ENCODE results near the gene SMC4.

The SMC4 gene

DNA sequence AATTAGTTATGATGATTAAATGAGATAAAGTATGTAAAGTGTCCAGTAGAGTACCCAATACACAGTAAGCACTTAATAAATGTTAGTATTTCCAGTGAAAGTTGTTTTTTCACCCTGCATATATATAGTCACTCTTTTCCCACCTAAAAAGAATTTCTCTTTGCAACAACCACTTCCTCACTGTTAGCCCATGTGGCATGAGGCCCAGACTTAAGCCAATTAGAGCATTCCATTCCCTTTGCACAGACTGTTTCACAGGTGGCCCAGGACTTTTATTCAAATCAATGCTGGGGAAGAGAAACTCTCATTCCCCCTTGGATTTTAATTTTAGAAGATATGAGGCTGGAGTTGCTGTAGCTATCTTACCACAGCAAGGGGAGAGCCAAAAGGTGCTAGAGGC, 4.2 kb upstream of the SMC4 start:
- peak; percentile 58 for DNase-seq

DNA sequence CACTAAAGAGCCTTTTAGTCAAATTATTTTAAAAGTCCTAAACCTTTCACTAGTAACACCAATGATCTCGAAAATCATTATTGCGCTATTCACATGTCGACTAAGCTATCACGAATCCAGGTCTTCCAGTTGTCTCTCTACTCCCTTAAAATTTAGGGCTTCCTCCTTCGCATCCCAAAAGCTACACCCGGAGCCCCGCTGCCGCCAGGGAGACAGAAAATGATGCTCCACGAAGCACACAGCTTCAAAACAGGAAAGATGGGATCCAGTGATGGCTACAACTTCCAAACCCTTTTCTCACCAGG, 678 bp upstream of the SMC4 start:
- no peak for DNase-seq

DNA sequence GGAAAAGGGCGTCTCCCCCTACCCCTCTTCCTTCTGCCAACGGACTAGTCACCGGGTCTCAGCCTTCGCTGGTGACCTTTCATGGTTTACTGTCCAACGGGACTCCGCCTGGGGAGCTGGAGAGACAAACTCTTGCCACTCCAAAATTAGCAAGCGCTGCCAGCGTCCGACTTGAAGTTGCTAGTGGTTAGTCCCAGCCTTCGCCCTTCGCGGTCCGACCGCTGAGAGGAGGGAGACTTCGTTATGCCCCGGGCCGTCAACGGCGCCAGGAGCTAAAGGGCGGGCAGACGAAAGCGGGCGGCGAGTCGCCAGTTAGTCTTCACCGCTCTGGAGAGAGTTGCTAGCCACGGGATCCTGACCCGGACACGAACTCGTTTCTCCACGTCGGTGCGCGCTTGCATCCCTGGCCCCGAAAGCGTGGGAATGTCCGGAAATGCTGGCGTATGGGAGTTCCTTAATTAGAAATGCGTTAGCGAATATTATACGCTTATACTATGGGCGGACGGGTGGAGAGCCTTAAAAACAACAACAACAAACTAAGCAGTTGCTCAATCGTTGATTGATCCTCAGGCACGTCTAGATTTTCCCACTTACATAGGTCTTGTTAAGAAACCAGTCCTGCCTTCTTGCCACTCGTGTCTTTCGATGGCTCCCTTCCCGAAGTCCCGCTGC, 716 bp downstream of the SMC4 start:
- DNase-seq, result peak; percentile 48

DNA sequence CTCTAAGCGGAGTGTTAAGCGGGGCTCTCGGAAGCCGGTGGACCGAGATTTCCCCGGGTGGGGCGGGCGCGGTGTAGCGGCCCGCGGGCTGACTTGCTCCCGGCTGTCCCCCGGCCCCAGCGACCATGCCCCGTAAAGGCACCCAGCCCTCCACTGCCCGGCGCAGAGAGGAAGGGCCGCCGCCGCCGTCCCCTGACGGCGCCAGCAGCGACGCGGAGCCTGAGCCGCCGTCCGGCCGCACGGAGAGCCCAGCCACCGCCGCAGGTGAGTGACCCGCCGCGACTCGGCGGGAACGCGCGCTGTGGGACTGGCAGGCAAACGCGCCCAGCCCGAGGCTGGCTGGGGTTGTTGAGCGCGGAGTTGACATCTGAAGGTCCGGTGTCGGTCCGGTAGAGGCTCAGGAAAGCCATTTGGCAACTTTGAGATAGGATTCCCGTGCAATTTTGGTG, 1.3 kb downstream of the SMC4 start:
- DNase-seq, result no peak

DNA sequence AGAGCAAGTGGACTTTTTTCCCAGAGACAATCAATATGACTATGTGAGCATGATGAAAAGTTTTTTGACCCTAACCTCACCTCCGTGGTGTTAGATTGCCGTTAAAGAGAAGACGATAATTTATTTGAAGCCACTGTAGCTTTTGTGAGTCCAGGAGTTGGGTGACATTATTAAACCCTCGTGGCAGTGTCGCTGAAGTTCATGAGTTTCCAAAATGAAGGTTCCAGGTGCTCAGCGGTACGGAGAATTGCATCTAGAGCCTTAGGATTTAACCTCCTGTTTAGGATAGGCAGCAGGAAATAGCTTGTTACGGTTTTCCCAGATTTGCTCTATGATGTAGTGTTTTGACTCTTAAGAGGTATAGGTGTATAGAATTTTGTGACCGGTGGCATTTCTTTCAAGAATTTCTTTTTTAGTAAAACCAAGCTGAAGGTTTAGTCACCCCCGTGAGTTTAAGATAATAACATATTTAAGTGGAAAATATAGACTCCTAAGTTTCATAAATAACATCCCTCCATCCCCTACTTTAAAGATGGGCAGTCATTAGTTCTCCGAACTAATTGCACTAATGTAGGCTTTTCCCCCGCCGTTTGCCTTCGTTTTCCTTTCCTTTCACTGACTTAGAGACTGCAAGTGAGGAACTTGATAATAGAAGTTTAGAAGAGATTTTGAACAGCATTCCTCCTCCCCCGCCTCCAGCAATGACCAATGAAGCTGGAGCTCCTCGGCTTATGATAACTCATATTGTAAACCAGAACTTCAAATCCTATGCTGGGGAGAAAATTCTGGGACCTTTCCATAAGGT, 2.0 kb downstream of the SMC4 start:
- peak; percentile 77 for DNase-seq

DNA sequence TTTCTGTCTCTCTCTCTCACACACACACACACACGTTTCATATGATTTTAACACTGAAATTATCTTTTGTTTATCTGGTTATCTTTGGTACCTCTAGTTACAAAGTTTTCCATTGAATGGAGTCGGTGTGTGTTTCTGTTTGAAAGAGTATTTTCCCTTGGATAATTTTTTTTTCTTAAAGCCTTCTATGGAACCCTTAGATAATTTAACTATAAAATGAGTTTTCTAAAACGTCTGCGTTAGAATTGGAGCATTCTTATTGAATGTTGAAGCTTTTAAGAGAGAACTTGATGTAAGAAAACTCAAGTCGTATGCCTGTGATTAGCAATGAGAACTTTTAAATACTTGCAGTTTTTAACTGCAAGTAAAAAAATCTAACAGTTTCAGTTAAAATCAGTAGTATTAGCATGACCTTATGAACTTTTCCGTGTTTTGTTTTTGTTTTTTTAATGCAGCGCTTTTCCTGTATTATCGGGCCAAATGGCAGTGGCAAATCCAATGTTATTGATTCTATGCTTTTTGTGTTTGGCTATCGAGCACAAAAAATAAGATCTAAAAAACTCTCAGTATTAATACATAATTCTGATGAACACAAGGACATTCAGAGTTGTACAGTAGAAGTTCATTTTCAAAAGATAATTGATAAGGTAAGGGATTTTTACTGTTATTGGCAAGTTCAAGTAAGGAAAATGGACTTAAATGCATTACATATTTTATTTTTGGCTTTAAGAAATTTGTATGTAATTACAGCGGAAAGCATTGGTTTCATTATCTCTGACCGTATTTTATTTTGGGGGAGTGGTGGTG, 3.0 kb downstream of the SMC4 start:
- DNase-seq, result no peak

DNA sequence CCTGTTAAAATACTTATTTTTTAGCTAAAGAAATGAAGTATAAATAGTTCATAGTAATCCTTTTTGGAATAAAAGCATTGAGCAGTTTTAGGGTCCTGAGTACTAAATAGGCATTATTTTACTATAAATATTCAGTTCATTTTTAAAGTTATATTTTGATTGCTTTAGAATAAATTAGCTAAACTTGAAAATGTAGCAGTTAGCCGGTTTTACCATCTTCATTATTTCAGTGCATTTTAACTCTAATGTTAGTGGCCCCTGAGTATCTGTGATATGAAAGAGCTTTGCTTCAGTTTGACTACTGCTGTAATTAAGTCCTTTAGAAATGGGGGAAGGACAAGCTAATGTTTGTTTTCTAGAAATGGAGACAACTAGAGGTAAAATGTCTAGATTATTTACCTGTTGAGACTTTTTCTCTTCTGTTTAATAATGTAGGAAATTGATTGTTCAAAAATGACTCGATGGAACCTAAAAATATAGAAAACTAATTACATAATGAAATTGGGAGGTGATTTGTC, 3.6 kb downstream of the SMC4 start:
- no peak for DNase-seq

DNA sequence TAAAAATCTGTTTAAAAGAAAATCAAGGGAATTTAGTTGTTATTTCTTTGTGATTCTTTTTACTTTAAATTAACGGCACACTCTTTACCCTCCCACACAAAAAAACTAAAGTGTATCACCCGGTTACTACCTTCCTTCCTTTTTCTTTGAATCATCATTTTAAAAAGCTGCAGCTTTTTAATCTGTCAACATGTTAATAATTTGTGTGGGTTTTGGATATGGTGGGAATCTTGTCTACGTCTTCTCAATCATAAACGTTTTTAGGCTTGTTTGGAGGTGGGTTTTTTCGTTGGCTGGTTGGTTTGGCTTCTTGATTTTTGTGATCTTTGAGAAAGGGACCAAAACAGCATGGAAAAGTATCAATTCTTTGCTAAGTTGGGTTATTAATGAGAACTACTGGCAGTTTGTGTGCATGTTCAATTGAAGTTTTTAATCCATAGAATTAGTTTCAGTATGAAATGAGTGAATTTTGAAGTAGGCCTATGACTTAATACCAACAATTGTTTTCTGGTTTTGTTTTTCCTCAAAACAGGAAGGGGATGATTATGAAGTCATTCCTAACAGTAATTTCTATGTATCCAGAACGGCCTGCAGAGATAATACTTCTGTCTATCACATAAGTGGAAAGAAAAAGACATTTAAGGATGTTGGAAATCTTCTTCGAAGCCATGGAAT, 4.5 kb downstream of the SMC4 start:
- DNase-seq, result no peak

DNA sequence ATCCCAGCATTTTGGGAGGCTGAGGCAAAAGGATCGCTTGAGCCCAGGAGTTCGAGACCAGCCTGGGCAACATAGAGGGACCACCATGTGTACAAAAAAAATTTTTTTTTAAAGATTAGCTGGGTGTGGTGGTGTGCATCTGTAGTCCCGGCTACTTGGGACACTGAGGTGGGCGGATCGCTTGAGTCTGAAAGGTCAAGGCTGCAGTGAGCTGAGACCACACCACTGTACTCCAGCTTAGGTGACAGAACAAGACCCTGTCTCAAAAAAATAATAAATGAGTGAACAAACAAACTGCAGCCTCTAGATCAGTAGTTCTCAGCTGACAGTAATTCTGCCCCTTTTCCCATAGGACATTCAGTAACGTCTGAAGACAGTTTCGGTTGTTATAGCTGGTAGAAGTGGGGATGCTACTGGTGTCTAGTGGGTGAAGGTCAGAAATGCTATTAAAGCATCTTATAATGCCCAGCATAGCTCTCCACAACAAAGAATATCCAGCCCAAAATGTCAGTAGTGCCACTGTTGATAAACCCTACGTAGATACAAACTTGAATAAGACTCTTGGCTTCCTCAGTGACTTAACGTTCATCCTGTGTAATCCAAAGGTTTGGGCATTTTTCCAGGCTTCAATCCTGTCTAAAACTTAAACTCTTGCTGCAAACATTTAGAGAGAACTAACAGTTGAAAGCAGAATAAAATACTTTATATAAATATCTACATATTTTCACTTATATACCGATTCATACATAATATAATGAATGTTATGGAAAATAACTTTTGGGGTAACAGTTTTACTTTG, 10.6 kb downstream of the SMC4 start:
- no peak for DNase-seq

DNA sequence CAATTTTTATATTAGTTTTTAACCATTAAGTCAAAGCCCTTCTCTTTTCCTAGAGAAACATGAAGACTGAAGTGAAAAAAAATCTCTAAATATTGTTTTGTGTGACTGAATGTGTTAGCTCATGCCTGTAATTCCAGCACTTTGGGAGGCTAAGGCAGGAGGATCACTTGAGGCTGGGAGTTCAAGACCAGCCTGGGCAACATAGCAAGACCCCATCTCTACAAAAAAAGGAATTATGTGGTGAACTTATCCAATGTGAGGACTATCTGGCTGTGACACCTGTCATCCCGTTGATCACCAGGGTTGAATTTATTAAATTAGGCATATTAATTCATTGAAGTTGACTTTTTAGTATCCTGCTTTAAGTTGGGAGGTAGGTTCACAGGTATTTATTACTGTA, 13.0 kb downstream of the SMC4 start:
- no peak for DNase-seq

DNA sequence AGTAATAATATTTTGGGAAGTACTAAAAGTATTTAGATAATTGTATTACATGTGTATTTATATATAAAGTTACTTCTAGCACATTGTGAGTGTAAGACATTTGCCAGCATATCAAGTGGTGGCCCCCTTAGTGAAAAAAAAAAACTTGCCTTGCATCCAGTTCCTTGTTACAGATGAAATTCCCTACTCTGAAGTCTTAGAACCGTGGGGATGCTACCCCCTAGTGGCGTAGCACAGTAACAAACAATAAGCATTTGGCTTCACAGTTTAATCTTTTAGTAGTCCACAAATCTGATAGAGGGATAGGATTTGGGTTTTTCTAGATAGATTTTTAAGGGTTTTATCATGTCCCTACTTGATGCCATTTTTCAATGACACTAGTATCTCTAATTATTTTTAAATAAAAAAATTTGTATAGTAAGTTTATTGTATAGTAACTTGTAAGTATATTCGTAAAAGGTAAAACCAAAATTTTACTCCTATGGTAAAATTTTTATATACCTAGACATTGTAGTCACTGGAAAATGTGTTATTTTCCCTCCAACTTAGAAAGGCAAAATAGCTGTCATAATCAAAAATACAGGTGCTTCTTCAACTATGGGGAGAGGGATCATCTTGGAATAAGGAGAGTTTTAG, 14.3 kb downstream of the SMC4 start:
- DNase-seq, result peak; percentile 80

DNA sequence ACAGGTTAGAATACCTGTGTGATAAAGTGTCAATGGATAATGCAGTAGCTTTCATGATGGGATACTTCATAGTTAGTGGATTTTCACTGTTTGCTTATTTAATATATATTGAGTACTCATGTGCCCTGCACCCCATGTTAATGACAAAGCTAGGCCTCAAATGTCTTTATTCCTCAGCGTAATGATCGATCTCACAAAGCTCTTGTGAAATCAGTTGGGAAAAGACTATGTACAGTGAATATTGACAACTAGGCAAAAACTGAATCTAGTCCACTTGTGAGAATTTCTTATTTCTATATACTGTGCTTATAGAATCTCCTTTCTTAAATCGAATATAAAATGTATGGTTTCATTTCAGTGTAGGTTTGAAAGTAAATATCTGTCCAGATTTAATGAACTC, 17.9 kb downstream of the SMC4 start:
- DNase-seq, result no peak

DNA sequence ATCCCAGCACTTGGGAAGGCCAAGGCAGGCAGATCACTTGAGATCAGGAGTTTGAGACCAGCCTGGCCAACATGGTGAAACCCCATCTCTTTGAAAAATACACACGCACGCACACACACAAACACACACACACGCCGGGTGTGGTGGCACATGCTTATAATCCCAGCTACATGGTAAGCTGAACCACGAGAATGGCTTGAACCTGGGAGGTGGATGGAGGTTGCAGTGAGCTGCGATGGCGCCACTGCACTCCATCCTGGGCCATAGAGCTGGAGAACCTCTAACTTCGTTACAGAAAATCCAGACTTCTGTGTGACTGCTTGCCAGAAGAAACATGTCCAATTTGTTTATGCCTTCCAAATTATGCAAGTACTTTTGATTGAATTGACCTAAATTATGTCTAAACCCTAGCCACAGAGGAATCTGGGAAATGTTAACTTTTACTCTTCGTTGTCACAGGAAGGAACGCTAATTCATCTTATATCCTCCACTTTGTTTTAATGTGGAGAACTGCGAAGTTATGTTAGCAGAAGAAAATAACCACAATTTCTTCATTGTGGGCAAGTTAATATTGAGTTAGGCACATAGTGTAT, 28.5 kb downstream of the SMC4 start:
- DNase-seq, result no peak

DNA sequence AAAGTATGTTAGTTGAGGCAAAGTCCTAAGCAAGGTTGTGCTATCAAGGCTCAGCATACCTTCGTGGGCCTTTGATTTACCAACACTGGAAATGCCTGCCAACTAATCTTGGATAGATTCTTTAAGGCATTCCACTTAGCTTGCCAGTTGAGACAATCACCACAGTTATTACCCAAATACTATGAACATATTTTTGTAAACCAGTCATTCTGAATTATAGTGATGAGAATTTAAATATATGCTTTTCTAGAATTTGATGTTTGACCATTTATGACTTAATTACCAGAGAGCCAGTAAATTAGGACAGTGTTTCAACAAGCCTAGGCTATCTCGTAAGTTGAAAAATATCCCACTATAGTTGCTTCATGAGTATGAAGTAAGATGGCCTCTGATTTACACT, 34.6 kb downstream of the SMC4 start:
- DNase-seq, result peak; percentile 52

DNA sequence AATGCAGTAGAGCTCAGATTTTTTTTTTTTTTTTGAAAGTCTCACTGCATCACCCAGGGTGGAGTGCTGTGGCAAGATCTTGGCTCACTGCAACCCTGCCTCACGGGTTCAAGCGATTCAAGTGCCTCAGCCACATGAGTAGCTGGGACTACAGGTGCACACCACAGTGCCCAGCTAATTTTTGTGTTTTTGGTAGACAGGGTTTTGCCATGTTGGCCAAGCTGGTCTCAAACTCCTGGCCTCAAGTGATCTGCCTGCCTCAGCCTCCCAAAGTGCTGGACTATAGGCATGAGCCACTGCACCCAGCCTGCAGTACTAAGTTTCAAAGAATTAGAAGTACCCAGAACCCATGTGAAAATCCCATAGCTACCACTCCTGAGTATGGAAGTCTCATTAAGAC, 35.6 kb downstream of the SMC4 start:
- no peak for DNase-seq

DNA sequence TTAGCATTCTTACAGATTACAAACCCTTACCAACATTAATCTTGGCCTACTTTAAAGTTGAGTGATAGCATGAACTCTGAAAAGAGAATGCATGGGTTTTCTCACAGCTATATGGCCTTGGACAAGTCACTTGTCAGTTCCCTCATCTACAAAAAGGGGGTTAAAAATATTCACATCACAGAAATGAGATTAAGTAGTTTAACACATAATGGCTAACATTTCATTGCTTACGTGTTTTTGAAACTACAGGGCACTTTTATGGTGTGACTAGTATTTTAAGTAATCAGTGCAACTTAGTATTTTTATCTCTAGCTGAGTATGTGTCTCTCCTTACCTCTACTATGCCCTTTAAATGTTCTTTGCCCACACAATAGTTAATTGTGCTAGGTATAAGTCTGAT, 36.3 kb downstream of the SMC4 start:
- no peak for DNase-seq

DNA sequence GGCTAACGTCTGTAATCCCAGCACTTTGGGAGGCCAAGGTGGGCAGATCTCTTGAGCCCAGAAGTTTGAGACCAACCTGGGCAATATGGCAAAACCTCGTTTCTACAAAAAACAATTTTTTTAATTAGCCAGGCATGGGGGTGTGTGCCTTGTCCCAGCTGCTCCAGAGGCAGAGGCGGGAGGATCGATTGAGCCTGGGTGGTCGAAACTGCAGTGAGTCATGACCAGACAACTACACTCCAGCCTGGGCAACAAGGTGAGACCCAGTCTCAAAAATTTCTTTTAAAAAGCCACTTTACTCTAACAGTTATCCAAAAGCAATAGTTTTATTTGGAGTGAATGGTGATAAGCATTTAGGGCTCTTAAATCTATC, 37.6 kb downstream of the SMC4 start:
- no peak for DNase-seq

DNA sequence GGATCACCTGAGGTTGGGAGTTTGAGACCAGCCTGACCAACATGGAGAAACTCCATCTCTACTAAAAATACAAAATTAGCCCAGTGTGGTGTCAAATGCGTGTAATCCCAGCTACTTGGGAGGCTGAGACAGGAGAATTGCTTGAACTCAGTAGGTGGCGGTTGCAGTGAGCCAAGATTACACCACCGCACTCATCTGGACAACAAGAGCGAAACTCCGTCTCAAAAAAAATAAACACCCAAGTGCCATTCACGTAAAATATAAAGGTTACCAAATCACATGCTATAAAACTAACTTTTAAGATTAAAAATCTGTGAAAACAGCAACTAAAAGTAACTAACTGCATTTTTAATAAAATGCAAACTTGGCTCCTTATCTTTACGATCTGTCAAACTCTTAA, 41.2 kb downstream of the SMC4 start:
- DNase-seq, result no peak

DNA sequence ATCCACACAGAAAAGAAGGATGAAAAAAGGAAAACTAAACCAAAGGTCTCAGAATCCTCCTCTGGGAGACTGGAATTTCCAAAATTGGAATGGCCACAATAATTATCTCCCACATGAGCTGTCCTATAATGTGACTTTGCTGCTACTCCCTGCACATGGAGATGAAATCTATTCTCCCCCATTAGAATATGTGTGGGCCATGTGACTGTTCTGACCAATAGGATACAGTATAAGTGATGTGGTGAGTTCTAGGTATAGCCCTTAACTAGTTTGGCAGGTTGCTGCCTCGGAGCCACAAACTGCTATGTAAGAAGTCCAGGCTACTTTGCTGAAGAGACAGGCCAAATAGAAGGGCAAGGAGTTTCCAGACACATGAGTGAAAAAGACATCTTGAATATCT, 45.0 kb downstream of the SMC4 start:
- no peak for DNase-seq

DNA sequence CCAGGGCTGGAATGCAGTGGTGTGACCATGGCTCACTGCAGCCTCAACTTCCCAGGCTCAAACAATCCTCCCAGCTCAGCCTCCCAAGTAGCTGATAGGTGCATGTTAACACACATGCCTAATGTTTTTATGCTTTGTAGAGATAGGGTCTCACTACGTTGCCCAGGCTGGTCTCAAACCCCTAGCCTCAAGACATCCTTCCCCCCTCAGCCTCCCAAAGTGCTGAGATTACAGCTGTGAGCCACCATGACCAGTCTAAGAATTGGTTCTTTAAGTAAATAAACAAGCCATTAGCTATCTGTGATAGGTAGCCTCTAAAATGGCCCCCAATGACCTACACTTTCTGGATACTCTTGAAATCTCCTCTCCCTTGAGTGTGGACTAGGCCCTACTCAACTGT, 46.4 kb downstream of the SMC4 start:
- DNase-seq, result no peak

DNA sequence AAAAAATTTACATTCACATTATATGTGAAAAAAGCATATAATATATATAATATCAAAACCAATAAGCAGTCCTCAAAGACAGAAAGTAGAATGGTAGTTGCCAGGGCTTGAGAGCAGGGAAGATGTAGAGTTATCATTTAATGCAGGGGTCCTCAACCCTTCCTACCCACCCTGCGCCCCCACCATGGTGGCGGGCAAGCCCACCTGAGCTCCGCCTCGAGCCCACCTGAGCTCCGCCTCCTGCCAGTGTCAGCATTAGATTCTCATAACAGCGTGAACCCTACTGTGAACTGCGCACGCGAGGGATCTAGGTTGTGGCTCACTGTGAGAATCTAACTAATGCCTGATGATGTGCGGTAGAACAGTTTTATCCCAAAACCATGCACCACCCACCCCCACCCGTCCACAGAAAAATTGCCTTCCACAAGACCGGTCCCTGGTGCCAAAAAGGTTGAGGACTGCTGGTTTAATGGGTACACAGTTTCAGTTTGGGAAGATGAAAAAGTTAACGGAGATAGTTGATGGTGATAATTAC, 47.1 kb downstream of the SMC4 start:
- DNase-seq, result no peak

All from fibroblast of skin of scalp (primary cell).